ENCODE results near the gene COQ10A. TPM values are rescaled to one million over a fixed set of nuclear protein-coding genes. Genes with fewer than 3 reads are reported as not detected.
A peak's percentile ranks its signal among the peaks of the same experiment; 100 is the strongest.

The COQ10A gene
- total and polyA plus RNA-seq, 2 of the 13 experiments (the other 11 are each of a cell fraction or from before 2014, with no cell fraction given), result 21.0 to 37.3 TPM

DNA sequence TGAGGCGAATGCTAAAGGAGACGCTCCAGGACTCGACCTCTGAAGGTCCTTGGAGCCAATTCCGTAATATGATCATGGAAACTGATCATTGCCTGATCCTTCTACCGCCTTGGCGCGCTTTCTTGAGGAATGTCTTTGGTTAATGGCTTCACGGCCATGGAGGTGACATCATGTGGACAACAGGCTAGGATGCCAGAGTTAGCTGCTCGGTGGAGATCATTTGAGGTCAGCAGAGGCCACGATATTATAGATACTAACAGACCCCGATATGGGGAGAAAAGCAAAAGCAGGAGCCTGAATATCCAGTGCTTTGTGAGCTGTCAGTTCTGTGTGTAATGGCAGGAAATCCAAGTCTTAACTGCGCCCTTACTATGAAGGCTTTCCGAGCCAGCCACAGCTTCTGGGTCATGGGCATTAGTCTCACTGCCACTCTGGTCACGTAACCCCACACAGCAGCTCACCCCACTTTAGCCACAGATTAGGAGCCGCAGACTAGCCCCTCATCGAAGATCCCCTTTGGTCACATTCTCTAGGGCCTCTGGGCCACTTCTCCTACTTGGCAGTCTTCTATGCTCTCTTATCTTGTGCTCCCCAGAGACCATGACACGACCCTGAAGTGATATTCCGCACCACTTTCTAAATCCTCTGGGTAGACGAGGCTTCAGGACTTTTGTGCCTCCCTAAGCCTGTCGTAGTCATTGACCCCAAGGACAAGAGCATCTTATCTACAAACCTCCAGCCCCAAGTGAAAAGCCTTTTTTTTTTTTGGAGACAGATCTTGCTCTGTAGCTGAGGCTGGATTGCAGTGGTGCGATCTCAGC, 34.1 kb downstream of the COQ10A start (continued):
- TF ChIP-seq, protein P1, sequence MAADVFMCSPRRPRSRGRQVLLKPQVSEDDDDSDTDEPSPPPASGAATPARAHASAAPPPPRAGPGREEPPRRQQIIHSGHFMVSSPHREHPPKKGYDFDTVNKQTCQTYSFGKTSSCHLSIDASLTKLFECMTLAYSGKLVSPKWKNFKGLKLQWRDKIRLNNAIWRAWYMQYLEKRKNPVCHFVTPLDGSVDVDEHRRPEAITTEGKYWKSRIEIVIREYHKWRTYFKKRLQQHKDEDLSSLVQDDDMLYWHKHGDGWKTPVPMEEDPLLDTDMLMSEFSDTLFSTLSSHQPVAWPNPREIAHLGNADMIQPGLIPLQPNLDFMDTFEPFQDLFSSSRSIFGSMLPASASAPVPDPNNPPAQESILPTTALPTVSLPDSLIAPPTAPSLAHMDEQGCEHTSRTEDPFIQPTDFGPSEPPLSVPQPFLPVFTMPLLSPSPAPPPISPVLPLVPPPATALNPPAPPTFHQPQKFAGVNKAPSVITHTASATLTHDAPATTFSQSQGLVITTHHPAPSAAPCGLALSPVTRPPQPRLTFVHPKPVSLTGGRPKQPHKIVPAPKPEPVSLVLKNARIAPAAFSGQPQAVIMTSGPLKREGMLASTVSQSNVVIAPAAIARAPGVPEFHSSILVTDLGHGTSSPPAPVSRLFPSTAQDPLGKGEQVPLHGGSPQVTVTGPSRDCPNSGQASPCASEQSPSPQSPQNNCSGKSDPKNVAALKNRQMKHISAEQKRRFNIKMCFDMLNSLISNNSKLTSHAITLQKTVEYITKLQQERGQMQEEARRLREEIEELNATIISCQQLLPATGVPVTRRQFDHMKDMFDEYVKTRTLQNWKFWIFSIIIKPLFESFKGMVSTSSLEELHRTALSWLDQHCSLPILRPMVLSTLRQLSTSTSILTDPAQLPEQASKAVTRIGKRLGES (CRISPR knock-in tag; IDR thresholded peaks at IDR 0.05; ENCODE audit: borderline replicate concordance), result no peak
- peak; percentile 1; the same call in 1 of the 2 replicates for TF ChIP-seq HNF4A (CRISPR knock-in tag; IDR thresholded peaks at IDR 0.05)
- no peak for TF ChIP-seq TBP (CRISPR knock-in tag; IDR thresholded peaks at IDR 0.05)
- peak; percentile 26; the same call in 1 of the 2 replicates for TF ChIP-seq ARID2 (CRISPR knock-in tag; IDR thresholded peaks at IDR 0.05; ENCODE audit: borderline replicate concordance)
- TF ChIP-seq HMGA1 (CRISPR knock-in tag; conservative IDR thresholded peaks at IDR 0.05), result no peak
- TF ChIP-seq, protein P2, sequence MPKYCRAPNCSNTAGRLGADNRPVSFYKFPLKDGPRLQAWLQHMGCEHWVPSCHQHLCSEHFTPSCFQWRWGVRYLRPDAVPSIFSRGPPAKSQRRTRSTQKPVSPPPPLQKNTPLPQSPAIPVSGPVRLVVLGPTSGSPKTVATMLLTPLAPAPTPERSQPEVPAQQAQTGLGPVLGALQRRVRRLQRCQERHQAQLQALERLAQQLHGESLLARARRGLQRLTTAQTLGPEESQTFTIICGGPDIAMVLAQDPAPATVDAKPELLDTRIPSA (CRISPR knock-in tag; IDR thresholded peaks at IDR 0.05; ENCODE audit: borderline replicate concordance), result no peak
- TF ChIP-seq KDM5A (IDR thresholded peaks at IDR 0.05; ENCODE audit: borderline replicate concordance, low read length), result peak; percentile 1; the same call in 1 of the 2 replicates

DNA sequence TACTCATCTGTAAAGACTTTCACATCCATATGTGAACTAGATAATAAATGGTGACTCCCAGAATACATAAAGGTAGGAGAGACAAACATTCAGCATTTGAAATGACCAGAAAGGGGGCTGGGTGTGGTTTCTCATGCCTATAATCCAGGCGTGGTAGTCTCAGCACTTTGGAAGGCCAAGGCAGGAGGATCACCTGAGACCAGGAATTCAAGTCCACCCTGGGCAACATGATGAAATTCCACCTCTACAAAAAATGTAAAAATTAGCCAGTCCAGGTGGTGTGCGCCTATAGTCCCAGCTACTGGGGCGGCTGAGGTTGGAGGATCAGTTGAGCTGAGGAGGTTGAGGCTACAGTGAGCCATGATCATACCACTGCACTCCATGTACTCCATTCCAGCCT, 37.5 kb downstream of the COQ10A start:
- H3K27me3 ChIP-seq (ENCODE audit: control insufficient read depth in 1 of 2, insufficient read depth in 2 of 2, low read length in 2 of 2), result no peaks in the 10 kb centered on the region; a peak in 1 of 5 replicates
- no peak overlapping the region for H3K4me3 ChIP-seq (replicated peaks in 1 of 3; ENCODE audit: insufficient read depth in 1 of 3, low read depth in 2 of 3, low read length in 3 of 3)
- in situ Hi-C loops (cut with HindIII; ENCODE audit: extremely low pct_ligation_motif_present, low pct_unique_long_range_greater_than_20kb) (no loop called here), intact Hi-C loops (cut with micrococcal nuclease; ENCODE audit: unreplicated experiment) (no loop called here)
- no peaks in the 10 kb centered on the region for H4K20me1 ChIP-seq (ENCODE audit: insufficient read depth, low read length)
- WGBS (ENCODE audit: low lambda C conversion rate), result 100% methylated on average over 3 of the region's 3 CpGs
- DNase-seq (ENCODE audit: low spot score) (no peak), ATAC-seq (no peak), FAIRE-seq (no peak)
- no peak for TF ChIP-seq FOXJ3 (CRISPR knock-in tag; IDR thresholded peaks at IDR 0.05; ENCODE audit: borderline replicate concordance)
- H3K4me1 ChIP-seq (ENCODE audit: insufficient read depth, low read length), result peaks cover 31% of the 10 kb centered on the region
- H3K36me3 ChIP-seq (replicated peaks in 1 of 2; ENCODE audit: control insufficient read depth in 1 of 2, insufficient read depth in 2 of 2, low read length in 2 of 2), result peaks cover 4 to 15% of the 10 kb centered on the region in 2 experiments; a peak in 3 of 5 replicates
- no TSS peak for BruUV-seq (replicated peaks)
- POLR2A ChIA-PET, result interaction anchor here (1.5 kb wide), 1 partner anchor 12 kb away, joined by 7 read pairs; the partner anchor contains the start of gene CNPY2
- H3K9ac ChIP-seq (ENCODE audit: insufficient read depth, low read depth, low read length), result no peak overlapping the region
- H3K9me3 ChIP-seq (ENCODE audit: low read length), result no peaks in the 10 kb centered on the region
- peaks cover 5% of the 10 kb centered on the region for H3K79me2 ChIP-seq (ENCODE audit: insufficient read depth, low read length)
- no peak overlapping the region for H3K4me2 ChIP-seq (ENCODE audit: low read depth, low read length)
- no peak overlapping the region for H3K27ac ChIP-seq (ENCODE audit: extremely low read length, insufficient read depth, low read length)
- CTCF ChIA-PET (ENCODE audit: low intra/inter-chr PET ratio, low total read pairs), result no interaction called here
- H2AFZ ChIP-seq (ENCODE audit: low read length), result no peak overlapping the region

Measured in HepG2 (cell line).